ENCODE measurements around the gene RPL37A. TPM values are rescaled to one million over a fixed set of nuclear protein-coding genes. Genes with fewer than 3 reads are reported as not detected.

RPL37A gene
- polyA plus RNA-seq, 3 donors: 3,477 to 6,740 (median 6,275) TPM

DNA sequence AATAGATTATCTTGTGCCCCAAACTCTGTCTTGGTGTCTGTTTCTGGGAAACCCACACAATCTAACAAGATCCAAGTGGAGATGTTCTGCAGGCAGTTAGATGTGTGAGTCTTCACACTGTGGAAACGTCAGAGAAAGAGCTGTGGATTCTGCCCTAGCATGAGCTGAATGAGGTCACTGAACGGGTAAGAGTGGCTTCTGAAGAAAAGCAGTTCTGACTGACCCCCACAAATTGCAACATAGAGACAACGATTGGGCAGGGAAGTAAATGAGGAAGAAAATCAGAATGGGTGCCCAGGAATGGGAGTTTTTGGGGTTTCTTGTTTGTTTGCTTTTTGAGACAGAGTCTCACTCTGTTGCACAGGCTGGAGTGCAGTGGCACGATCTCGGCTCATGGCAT, 12.9 kb upstream of the RPL37A start:
- H3K27ac ChIP-seq (ENCODE audit: low read depth, low read length): no peak overlapping the region
- WGBS, 3 donors: 60 to 73% (median 66%) methylated on average over 5 of the region's 5 CpGs

DNA sequence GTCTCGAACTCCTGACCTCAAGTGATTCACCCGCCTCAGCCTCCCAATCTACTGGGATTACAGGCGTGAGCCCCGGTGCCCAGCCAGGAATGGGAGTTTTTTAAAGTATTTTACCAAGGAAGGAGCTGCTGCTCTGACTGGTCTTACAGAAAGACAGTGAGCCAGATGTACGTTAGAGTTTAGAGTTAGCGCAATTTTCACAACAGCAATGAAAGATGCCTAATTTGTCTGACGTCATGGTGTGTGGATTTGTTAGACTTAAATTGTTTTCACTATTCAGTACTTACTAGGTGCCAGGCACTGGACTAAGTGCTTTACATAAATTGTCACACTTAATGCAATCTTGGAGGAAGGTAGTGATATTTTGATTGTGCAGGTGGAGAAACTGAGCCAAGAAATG, 12.4 kb upstream of the RPL37A start:
- H3K27ac ChIP-seq (ENCODE audit: low read depth, low read length): no peak overlapping the region
- WGBS, 3 donors: 69 to 90% (median 78%) methylated on average over 7 of the region's 7 CpGs

DNA sequence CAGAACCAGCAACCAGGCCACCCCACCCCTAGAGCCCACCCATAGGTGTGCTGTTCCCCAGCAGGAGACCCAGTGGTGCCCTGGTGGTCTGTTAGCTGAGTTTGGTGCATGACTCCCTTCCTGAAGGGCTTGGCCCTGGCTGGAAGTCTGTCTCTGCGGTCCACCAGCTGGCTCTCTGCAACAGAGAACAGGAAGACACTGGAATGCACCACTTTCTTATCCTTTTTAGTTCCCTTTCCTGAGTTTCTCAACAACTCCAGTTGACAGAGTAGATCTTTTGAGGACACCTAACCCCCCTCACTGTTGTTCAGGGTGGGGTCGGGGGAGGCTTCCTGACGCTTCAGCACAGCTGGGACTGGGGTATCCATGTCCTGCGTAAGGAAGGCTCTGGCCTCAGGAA, 11.9 kb upstream of the RPL37A start:
- WGBS, 3 donors: 29 to 61% (median 37%) methylated on average over 4 of the region's 4 CpGs
- H3K27ac ChIP-seq (ENCODE audit: low read depth, low read length): no peak overlapping the region

DNA sequence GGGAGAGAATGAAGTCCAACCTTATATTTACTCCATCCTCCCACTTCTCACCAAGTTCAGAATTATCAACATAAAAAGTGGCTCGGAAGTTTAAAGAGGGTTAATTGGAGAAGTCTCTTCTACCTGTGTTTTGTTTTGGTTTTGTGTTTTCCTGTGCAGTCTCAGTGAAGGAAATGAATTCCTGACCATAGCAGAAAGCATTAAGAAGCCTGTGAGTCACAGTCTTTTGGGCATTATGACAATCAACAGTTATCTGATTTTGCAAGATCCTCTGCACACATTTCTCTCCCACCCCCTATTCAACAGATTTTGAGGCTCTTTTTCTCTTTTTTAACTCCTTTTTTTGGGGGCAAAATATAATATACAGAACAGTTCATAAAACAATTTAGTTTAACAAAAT, 8.6 kb upstream of the RPL37A start:
- 46 to 75% (median 50%) methylated on average over 1 of the region's 1 CpG for WGBS, 3 donors
- no peak overlapping the region for H3K27ac ChIP-seq (ENCODE audit: low read depth, low read length)

DNA sequence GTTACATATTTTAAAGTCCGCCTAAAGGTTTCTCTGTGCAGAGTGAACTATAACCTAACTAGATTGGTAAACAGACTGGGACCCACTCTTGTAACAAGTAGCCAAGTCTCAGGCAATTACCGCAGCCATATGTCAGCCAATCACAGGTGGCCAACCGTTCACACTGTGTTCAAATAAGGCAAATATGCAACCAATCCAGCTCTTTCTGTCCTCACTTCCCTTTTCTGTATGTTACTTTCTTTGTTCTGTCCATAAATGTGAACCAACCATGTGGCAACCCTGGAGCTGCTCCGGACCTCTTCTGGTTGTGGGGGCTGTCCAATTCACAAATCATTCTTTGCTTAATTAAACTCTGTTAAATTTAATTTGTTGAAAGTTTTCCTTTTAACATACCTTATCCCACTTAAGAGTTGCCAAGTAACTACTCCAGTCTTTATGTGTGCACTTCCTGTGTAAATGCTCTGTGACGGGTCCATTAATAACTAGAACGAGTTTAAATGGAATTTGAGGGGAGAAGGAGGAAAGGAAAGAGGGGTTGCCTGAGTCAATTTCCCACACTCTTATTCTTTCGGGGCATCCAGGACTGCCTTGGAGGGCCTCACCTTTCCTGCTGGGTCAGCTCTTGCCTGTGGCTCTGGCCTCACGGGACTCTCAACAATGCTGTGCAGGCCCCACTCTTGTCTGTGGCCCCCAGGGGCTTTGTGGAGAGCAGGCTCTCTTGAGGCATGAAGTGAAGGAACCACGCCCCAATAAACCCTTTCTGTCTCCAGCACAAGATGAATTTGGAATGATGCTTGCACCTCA, 6.6 kb upstream of the RPL37A start:
- WGBS, 3 donors: 69 to 74% (median 70%) methylated on average over 9 of the region's 9 CpGs
- H3K27ac ChIP-seq (ENCODE audit: low read depth, low read length): no peak overlapping the region

DNA sequence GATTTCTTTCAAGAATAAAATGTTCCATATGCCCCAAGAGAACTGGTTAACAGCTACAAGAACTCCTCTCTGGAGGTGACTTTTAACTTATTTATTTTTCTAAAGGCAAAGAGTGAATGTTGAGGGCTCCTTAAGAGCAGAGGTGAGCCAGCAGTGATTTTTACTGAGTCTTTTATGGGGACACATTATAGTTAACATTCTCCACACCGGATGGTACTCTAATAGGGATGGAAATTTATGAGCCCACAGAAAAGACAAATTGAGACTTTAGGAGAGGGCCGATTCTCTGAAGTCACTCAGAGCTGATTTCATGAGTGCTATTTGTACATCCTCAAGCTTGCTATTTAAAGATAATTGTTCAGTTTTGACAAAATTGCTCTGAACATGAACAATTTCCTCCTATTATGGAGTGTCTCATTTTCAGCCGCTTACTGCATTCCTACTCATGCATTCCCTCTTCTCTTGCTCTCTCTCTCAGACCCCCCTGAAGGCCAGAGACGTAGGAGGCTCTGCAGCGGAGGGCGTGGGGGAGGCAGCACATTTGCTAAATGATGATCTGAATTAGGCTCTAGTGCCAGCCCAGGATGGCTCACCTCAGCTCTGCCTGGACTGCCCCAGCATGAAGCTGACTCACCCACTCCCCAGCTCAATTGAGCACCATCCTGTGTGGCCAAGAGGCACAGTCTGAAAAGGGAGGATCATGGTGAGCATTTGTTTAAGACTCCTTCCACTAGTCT, 5.9 kb upstream of the RPL37A start:
- no peak overlapping the region for H3K27ac ChIP-seq (ENCODE audit: low read depth, low read length)
- WGBS, 3 donors: 64 to 83% (median 72%) methylated on average over 6 of the region's 6 CpGs

DNA sequence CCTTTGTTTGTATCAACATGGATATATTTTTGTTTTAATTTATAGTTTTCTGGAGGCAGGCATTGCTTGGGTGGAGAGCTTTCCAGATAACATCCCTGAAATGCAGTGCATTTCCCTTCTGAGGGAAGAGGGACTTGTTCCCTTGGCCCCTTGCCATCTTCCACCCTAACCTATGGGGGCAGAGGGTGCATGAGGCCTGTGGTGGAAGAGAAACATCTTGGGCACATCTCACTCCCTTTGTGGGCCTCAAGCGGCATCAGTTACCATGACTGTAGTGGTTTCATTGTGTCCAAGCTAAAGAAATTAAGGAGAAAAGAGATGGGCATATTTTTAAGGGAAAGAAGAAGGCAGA, 5.3 kb upstream of the RPL37A start:
- no peak overlapping the region for H3K27ac ChIP-seq (ENCODE audit: low read depth, low read length)
- WGBS, 3 donors: 83 to 100% (median 92%) methylated on average over 1 of the region's 1 CpG

DNA sequence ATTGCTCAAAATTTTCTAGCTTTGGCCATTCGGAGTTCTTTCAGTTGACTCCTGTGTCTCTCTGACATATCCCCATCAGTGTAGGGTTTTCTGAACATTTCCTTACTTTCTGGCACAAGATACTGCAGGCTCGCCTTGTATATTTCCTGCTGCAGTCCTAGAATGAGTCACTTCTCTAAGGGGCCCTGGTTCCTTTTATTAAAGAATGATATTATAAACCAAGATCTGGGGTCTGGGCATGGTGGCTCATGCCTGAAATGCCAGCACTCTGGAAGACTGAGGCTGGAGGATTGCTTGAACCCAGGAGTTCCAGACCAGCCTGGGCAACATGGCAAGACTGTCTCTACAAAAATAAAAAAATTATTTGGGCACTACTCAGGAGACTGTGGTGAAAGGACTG, 3.0 kb upstream of the RPL37A start:
- WGBS, 3 donors: 42 to 83% (median 47%) methylated on average over 2 of the region's 2 CpGs
- no peak overlapping the region for H3K27ac ChIP-seq (ENCODE audit: low read depth, low read length)

DNA sequence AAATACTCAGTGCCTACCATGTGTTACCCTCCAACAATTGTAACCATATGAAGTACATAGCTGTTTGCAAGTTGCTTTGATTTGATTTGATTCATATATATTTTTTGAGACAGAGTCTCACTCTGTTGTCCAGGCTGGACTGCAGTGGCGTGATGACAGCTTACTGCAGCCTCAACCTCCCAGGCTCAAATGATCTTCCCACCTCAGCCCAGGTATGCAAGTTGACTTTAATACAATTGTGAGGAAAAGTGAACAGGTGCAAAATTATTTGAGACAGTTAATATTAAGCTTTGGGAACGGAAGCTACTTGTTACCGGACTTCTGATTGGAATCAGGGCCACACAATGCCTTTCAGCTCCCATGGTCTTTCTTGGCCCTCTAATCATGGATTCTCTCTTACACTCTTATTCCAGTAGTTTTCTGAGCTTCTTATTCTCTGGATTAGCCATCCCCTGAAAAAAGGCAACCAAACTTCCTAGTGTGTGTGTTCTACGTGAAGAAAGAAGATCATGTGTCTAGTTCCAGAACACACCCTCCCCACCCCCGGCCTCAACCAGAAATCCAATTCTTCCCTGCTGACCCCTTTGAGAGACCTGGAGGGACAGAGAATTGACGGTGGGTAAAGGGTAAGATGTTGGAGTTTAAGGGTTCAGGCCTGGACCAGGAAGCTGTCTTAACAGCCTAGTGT, 1.1 kb upstream of the RPL37A start:
- WGBS, 3 donors: 80 to 82% (median 82%) methylated on average over 6 of the region's 6 CpGs
- H3K27ac ChIP-seq (ENCODE audit: low read depth, low read length): no peak overlapping the region

DNA sequence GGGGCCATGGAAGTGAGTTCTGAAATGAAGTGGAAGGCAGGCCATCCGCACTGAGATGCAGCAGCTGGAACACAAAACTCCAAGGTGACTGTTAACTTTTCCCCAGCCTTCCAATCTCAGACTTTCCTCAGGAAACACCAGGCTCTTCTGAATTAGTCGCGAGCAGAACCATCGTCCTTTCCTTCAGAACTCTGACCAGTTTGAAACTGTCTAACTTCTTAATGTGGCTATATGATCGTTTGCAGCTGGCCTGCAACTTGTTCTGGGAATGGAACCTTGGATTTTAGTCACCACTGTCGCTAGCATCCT, 620 bp upstream of the RPL37A start:
- WGBS, 3 donors: 15 to 26% (median 23%) methylated on average over 6 of the region's 6 CpGs
- H3K27ac ChIP-seq (ENCODE audit: low read depth, low read length): no peak overlapping the region

DNA sequence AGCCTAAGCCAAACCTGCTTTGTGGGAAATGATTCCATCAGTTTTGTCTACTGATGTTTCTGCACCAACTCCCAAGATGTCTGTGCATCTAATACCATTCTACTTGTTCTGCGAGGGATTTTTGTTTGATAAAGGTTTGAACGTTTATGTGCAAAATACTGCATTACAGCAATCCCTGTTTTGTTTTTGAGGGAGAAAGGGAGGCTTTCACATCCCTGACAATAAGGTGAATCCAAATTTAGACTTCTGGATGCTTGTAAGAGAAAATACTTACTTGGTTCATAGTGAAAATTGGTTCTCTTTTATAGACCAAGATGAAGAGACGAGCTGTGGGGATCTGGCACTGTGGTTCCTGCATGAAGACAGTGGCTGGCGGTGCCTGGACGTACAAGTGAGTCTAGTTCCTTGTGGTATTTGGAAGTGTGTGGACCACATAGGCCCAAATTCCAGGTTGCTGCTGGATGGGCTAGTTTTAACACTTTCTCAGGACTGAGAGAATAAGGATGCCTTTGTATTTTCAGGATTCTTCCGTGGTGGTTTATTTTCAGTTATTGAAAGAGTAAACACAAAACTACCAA, 1.1 kb downstream of the RPL37A start:
- H3K27ac ChIP-seq (ENCODE audit: low read depth, low read length): no peak overlapping the region

DNA sequence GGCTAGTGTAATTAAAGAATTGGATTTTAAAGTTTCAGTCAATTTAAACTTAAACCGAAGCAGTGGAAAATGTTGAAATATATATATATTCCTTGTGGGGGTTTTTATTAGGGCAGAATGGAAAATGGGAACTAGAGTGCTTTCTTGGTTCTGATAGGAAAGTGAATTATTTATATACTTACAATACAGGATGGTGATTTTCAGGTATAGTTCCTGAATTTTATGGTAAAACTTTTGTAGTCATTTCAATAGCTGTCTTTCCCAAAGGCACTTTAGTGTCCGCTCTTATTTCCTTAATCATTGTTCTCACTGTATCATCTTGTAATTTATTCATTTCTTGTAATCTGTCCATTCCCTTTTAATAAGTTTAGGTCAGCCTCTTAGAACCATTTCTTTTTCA, 1.9 kb downstream of the RPL37A start:
- H3K27ac ChIP-seq (ENCODE audit: low read depth, low read length): no peak overlapping the region
- 86 to 89% (median 87%) methylated on average over 2 of the region's 2 CpGs for WGBS, 3 donors

More for the DNA sequence above, 1.1 kb downstream of the RPL37A start:
- 13 to 20% (median 19%) methylated on average over 6 of the region's 6 CpGs for WGBS, 3 donors

DNA sequence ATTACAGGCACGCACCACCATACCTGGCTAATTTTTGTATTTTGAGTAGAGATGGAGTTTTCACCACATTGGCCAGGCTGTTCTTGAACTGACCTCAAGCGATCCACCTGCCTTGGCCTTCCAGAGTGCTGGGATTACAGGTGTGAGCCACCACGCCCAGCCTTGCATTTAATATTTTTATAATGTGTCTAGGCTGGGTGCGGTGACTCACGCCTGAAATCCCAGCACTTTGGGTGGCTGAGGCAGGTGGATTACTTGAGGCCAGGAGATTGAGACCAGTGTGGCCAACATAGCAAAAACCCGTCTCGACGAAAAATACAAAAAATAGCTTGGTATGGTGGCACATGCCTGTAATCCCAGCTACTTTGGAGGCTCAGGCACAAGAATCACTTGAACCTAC, 3.2 kb downstream of the RPL37A start:
- WGBS, 3 donors: 88 to 93% (median 92%) methylated on average over 8 of the region's 8 CpGs
- no peak overlapping the region for H3K27ac ChIP-seq (ENCODE audit: low read depth, low read length)

DNA sequence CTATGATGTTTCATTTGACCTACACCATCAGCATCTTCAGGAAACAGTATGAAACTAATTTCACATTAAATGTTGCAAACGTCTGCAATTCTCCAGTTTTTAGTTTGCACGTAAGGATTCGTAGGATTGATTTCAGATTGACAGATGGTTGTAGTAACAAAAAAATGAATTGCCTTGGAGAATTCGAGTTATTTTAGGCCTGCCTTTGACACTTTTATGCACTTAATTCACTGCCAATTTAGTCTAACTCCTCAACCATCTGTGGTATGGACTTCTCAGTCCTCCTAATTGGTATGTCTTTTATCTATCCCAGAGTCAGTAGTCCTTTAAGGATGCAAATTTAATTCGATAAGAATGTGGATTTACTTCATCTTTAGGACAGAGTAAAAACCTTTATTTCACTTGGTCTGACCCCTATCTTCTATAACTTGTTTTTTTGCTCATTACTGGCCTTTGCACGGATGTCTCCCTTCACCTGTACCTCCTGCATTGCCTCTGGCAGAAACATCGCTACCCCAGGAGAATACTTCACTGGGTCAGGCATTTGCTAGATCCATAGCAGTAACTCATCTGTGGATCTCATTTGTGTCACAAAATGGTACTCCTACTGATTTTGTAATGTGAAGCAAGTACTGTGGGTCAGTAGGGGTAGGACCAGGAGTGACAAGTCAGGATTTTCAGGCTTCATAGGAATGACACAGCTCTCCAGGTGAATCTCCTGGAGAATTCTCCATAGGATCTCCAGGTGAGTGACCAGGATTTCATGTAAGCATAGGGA, 3.9 kb downstream of the RPL37A start:
- WGBS, 3 donors: 77 to 83% (median 80%) methylated on average over 7 of the region's 7 CpGs
- no peak overlapping the region for H3K27ac ChIP-seq (ENCODE audit: low read depth, low read length)

DNA sequence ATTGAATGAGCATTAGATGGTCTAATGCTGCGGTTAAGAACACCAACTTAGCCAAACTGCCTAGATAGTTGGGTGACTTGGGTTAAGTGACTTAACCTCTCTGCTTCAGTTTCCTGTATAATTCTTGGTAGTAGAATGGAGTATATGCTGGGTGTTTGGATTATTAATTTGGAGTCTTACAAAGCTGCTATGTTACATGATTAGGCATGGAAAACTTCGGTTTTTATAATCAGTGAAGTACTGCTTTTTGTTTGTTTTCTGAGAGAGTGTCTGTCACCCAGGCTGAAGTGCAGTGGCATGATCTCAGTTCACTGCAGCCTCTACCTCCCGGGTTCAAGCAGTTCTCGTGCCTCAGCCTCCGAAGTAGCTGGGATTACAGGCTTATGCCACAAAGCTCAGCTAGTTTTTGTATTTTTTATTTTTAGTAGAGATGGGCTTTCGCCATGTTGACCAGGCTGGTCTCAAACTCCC, 4.5 kb downstream of the RPL37A start:
- H3K27ac ChIP-seq (ENCODE audit: low read depth, low read length): no peak overlapping the region
- WGBS, 3 donors: 85 to 92% (median 88%) methylated on average over 6 of the region's 6 CpGs

DNA sequence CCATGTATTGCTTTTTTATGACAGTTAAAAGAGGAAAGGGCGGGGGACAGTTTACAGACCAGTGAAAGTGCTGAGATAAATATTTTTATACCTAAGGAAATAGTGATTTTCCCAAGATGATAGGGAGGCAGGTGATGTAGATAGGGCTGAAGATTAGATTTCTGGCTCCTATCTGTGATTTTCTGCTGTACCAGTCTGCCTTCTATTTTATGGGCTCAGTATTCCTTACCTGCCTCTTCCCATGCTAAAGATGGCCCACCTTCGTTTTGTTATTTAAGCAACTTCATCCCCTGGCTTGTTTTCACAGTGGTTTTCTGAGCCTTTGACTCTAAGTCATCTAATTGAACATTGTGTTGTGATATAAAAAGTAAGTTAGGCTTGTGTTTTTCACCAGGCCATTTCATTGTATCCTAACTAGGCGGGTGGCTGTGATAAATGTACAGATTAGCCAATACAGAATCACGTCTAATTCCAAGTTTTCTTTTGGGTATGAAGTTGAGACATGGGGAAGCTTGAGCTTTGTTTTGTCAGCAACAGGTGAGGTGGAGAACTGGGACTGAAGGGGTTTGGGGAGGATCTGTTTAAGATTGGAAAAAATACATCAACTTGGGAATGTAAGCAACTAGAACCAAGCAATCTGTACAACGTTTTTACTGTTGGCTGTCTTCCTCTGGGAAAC, 5.2 kb downstream of the RPL37A start:
- WGBS, 3 donors: 59 to 71% (median 64%) methylated on average over 5 of the region's 5 CpGs
- no peak overlapping the region for H3K27ac ChIP-seq (ENCODE audit: low read depth, low read length)

DNA sequence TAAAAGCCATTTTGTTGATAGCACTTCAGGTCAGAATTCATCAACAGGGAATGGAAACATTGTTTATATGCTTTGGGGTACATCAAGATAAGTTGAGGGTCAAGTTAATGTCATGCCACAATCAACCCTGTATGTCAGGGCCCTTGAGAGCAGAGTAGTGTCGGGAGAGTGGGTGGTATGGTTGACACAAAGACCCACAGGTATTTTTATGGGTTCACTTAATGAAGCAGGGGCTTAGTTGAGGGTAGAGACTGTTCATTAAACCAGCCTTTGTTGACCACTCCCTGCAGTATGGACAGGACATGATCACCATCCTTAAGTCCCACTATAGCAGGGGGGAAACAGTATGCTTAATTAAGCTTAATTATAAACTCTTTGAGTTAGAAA, 5.7 kb downstream of the RPL37A start:
- WGBS, 3 donors: 73 to 80% (median 79%) methylated on average over 1 of the region's 1 CpG
- no peak overlapping the region for H3K27ac ChIP-seq (ENCODE audit: low read depth, low read length)

Data from adipose tissue (tissue), 3 donors.